Stimulated activated CD8-positive, alpha-beta memory T cell treated with anti-CD3 and anti-CD28 coated beads, Interleukin-15, amount 100 ng/mL, for 24 hours (primary cell): ENCODE measurements around the gene DGAT2.
"Not testable (repeated sequence)": the region's sequence is repeated elsewhere in the genome, so short reads cannot be mapped to it uniquely, and the experiment has no call there.

ENCODE experiments used
- DNase-seq: peaks from one replicate; pipeline ENCODE4 v3.0.0-alpha.2; 2020; ENCODE audit warnings: low read depth

Gene DGAT2

GRCh38 chr11:75768112-75768908, at the start of gene DGAT2:
Gene DGAT2 (plus strand): TSS chr11:75768778. CDS start chr11:75768992, 214 bp downstream.
- peak; percentile 47 for DNase-seq

- DNase-seq: no peak
Observed at GRCh38 chr11:75719340-75720239, 49.0 kb upstream of the DGAT2 start.

GRCh38 chr11:75720639-75721038, 47.9 kb upstream of the DGAT2 start:
- DNase-seq: no peak

GRCh38 chr11:75721852-75722668, 46.5 kb upstream of the DGAT2 start:
- no peak for DNase-seq

- DNase-seq: no peak
Observed at GRCh38 chr11:75722669-75723042, 45.9 kb upstream of the DGAT2 start.

GRCh38 chr11:75725547-75726320, 42.8 kb upstream of the DGAT2 start:
- no peak for DNase-seq

GRCh38 chr11:75728992-75729391, 39.6 kb upstream of the DGAT2 start:
- no peak for DNase-seq

- DNase-seq: no peak
Observed at GRCh38 chr11:75731095-75731494, 37.5 kb upstream of the DGAT2 start.

- DNase-seq: no peak
Observed at GRCh38 chr11:75733071-75733430, 35.5 kb upstream of the DGAT2 start.

- DNase-seq: no peak
Observed at GRCh38 chr11:75733431-75734107, 35.0 kb upstream of the DGAT2 start.

- DNase-seq: no peak
Observed at GRCh38 chr11:75734491-75735180, 33.9 kb upstream of the DGAT2 start.

- no peak for DNase-seq
Observed at GRCh38 chr11:75735181-75735845, 33.3 kb upstream of the DGAT2 start.

GRCh38 chr11:75737314-75737713, 31.3 kb upstream of the DGAT2 start:
- no peak for DNase-seq

GRCh38 chr11:75740681-75741080, 27.9 kb upstream of the DGAT2 start:
- DNase-seq: no peak

GRCh38 chr11:75743159-75743558, 25.4 kb upstream of the DGAT2 start:
- not testable (repeated sequence) for DNase-seq

- DNase-seq: no peak
Observed at GRCh38 chr11:75743711-75744563, 24.6 kb upstream of the DGAT2 start.

GRCh38 chr11:75745807-75746206, 22.8 kb upstream of the DGAT2 start:
- no peak for DNase-seq

- DNase-seq: not testable (repeated sequence)
Observed at GRCh38 chr11:75748729-75749273, 19.8 kb upstream of the DGAT2 start.
